GM12878 (cell line): Measurements from ENCODE around the gene GGT6. TPM values are rescaled to one million over a fixed set of nuclear protein-coding genes. Genes with fewer than 3 reads are reported as not detected.

Experiments used
- ATAC-seq: fragments of 200-7000 bp; cut with Tn5 transposase; 3 replicates; pipeline ENCODE4 v1.9.1; 2020; ENCODE audit warnings: mild to moderate bottlenecking, moderate library complexity
- BruUV-seq: library from RNA; stranded (reverse); fragments of 400-500 nt; replicated peaks from 2 replicates; lab custom pipeline; 2021; lab: Mats Ljungman, UMichigan
- CTCF ChIA-PET: fragments of 300-600 bp; sonication (Branson Sonifier 250); formaldehyde crosslinking; extraction: SDS; loops from one replicate; lab custom pipeline; 2021; ENCODE audit warnings: inconsistent platforms; lab: Yijun Ruan, JAX
- POLR2A ChIA-PET: fragments of 350-600 bp; formaldehyde crosslinking; extraction: SDS; loops from one replicate; lab custom pipeline; 2021; ENCODE audit warnings: inconsistent platforms; lab: Charles Lee
- RAD21 ChIA-PET: fragments of 300-600 bp; sonication (Branson Sonifier 250); formaldehyde crosslinking; loops from one replicate; lab custom pipeline; 2023; ENCODE audit warnings: antibody characterized with exemption; ENCODE audit not compliant: unreplicated experiment; lab: Charles Lee
- SMC1A ChIA-PET: fragments of 300-600 bp; sonication (Branson Sonifier 250); formaldehyde crosslinking; loops from one replicate; lab custom pipeline; 2023; ENCODE audit not compliant: unreplicated experiment, uncharacterized antibody; lab: Charles Lee
- DNase-seq: peaks from one replicate; pipeline ENCODE4 v3.0.0-alpha.2; 2011; ENCODE audit warnings: low read depth, low spot score
- FAIRE-seq: peaks from 3 replicates; lab custom pipeline; 2011; peaks lifted over from hg19 to GRCh38; lab: Jason Lieb, UNC
- H2AFZ ChIP-seq: 2 replicates; pipeline ENCODE4 v1.6.0; 2011; ENCODE audit warnings: low read depth, low read length, control low read depth; ENCODE audit not compliant: control insufficient read depth
- H3K27ac ChIP-seq: 2 replicates; pipeline ENCODE4 v1.5.1; 2011; ENCODE audit warnings: control low read depth; ENCODE audit not compliant: control insufficient read depth, insufficient read depth
- H3K27me3 ChIP-seq, 2 experiments: replicated peaks in 1 of 2; 2 replicates each; pipeline versions ENCODE4 v1.6.0 to v1.6.1; 2011; ENCODE audit warnings: low read length in 1 of 2; ENCODE audit not compliant: control insufficient read depth in 2 of 2, insufficient read depth in 2 of 2
- H3K36me3 ChIP-seq, 2 experiments: 2 replicates each; pipeline ENCODE4 v1.5.1; 2011; ENCODE audit warnings: low read length in 1 of 2; ENCODE audit not compliant: control insufficient read depth in 2 of 2, insufficient read depth in 2 of 2
- H3K4me1 ChIP-seq: 2 replicates; pipeline ENCODE4 v1.6.1; 2011; ENCODE audit warnings: mild to moderate bottlenecking, low read length, moderate library complexity, mixed read lengths; ENCODE audit not compliant: control insufficient read depth, insufficient read depth
- H3K4me2 ChIP-seq: 2 replicates; pipeline ENCODE4 v1.6.0; 2011; ENCODE audit warnings: control low read depth; ENCODE audit not compliant: control insufficient read depth, insufficient read depth
- H3K4me3 ChIP-seq: fragments of 200-600 bp; sonication (generic); 2 replicates; pipeline ENCODE4 v1.5.1; 2016
- H3K79me2 ChIP-seq: 2 replicates; pipeline ENCODE4 v1.6.0; 2011; ENCODE audit warnings: low read length; ENCODE audit not compliant: control insufficient read depth, insufficient read depth
- H3K9ac ChIP-seq: 2 replicates; pipeline ENCODE4 v1.8.0; 2011; ENCODE audit warnings: low read length, control low read depth, mixed read lengths; ENCODE audit not compliant: control insufficient read depth, insufficient read depth
- H3K9me3 ChIP-seq: replicated peaks from 3 replicates; pipeline ENCODE4 v1.5.1; 2011; ENCODE audit warnings: mild to moderate bottlenecking, low read length; ENCODE audit not compliant: control insufficient read depth, insufficient read depth
- H4K20me1 ChIP-seq: 2 replicates; pipeline ENCODE4 v1.6.0; 2011; ENCODE audit not compliant: control insufficient read depth, insufficient read depth
- E2F4 ChIP-seq: IDR thresholded peaks from 2 replicates; pipeline ENCODE4 v1.6.1; 2012; ENCODE audit warnings: low read depth, low read length, improper control_type of control experiment
- WGBS: methylation state at CpG from one replicate; pipeline ENCODE4 v1.1.6; 2016; ENCODE audit warnings: low lambda C conversion rate; ENCODE audit not compliant: insufficient replicate concordance, insufficient coverage; ENCODE audit errors: missing lambda C conversion rate; 5-methylcytosine and 5-hydroxymethylcytosine counted together
- in situ Hi-C: fragments of 300-500 bp; cut with MboI; formaldehyde crosslinking; loops from 9 replicates; pipeline ENCODE4 v1.14.3; 2018; ENCODE audit warnings: mixed read lengths
- intact Hi-C: fragments of 100-400 bp; cut with micrococcal nuclease; formaldehyde crosslinking; loops from one replicate; pipeline ENCODE4 v1.14.2; 2022; ENCODE audit not compliant: unreplicated experiment
- polyA plus RNA-seq, 11 experiments: library from polyadenylated mRNA; depleted of rRNA in 4 of 11; unstranded in 6 of 11; stranded (reverse) in 5 of 11; fragments of >200 nt; fragmentation: Nextera tagmentation in 4 of 11; fragmentation: Illumina TruSeq in 1 of 11; extraction: Ambion mirVana in 4 of 11; extraction: Trizol in 1 of 11; gene quantifications; 1 replicate in 1 of 11; 2 replicates in 10 of 11; pipeline versions ENCODE4 v1.2.1 to v1.2.3, GENCODE V29; 2011 to 2016; ENCODE audit warnings: inconsistent platforms in 2 of 11, missing spikeins in 2 of 11, low read depth in 1 of 11
- total RNA-seq, 4 experiments: library from RNA; depleted of rRNA in 3 of 4; stranded (reverse); fragments of >200 nt in 3 of 4; fragmentation: Illumina TruSeq in 1 of 4; extraction: Trizol in 1 of 4; gene quantifications; 2 replicates each; pipeline versions ENCODE4 v1.2.1 to v1.2.3, GENCODE V29; 2013 to 2021

Gene GGT6
- total and polyA plus RNA-seq, 10 of the 15 experiments (the other 5 are each of a cell fraction or from before 2014, with no cell fraction given) = 0.01 to 0.26 (median 0.13) TPM; not detected in 5

DNA sequence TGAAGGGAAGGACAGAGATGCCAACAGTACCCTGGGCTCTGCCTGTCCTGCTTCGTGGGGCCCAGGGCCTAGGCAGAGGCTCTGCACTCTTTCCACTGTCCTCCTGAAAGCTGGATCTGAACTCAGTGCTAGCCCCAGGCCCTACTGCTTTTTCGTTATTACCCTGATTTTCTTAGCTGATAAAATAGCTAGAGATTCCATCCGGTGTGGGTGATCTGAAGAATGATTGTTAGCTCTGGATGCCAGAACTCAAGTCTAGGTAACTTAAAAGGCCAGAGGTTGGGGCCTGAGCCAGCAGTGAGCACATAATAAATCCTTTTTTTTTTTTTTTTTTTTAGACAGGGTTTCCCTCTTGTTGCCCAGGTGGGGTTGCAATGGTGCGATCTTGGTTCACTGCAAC, 3.4 kb downstream of the GGT6 start:
- FAIRE-seq = no peak
- CTCF ChIA-PET = interaction anchor here (0.6 to 5.8 kb wide), 6 partner anchors 10 to 352 kb away, joined by 3 to 60 read pairs (median 4); no protein-coding TSS in a partner anchor
- in situ Hi-C loops = no loop called here

More for the DNA sequence above, 3.4 kb downstream of the GGT6 start:
- H3K9ac ChIP-seq = no peak overlapping the region; the same call in 1 of the 2 replicates
- WGBS = 72% methylated on average over 4 of the region's 4 CpGs
- H3K9me3 ChIP-seq = no peaks in the 10 kb centered on the region
- H3K79me2 ChIP-seq = peaks cover 27% of the 10 kb centered on the region
- no peak overlapping the region for H3K27ac ChIP-seq
- ATAC-seq (no peak), DNase-seq (no peak)
- no TSS peak for BruUV-seq
- ChIA-PET SMC1A (no interaction called here), POLR2A (interaction anchor here (0.7 to 0.9 kb wide), 2 partner anchors 8 to 270 kb away, joined by 4 to 5 read pairs; no protein-coding TSS in a partner anchor), RAD21 (interaction anchor here (0.6 to 1.0 kb wide), 2 partner anchors 10 to 17 kb away, joined by 3 to 4 read pairs; no protein-coding TSS in a partner anchor)
- 0 out of 2 replicates have a peak overlapping the region, but pooled peaks have one; percentile 90 for H3K4me2 ChIP-seq
- intact Hi-C loops = no loop called here
- peak overlapping the region; percentile 48 for H2AFZ ChIP-seq
- no peak overlapping the region for H3K4me3 ChIP-seq
- peaks cover 37% of the 10 kb centered on the region for H3K4me1 ChIP-seq
- no peak for TF ChIP-seq E2F4
- no peaks in the 10 kb centered on the region for H4K20me1 ChIP-seq
- no peaks in the 10 kb centered on the region for H3K27me3 ChIP-seq
- H3K36me3 ChIP-seq = peaks cover 4 to 11% of the 10 kb centered on the region in 2 experiments; a peak in 3 of 4 replicates
